Endothelial cell of umbilical vein (primary cell): ENCODE measurements around the gene CDT1. TPM values are rescaled to one million over a fixed set of nuclear protein-coding genes. Genes with fewer than 3 reads are reported as not detected.

Source experiments
- BruUV-seq: library from RNA; stranded (reverse); fragments of 400-500 nt; replicated peaks from 2 replicates; lab custom pipeline; 2021; lab: Mats Ljungman, UMichigan
- CTCF ChIA-PET: fragments of 300-600, 350-600 bp; sonication (Branson Sonifier 250); formaldehyde crosslinking; loops from one replicate; lab custom pipeline; 2021; ENCODE audit warnings: antibody characterized with exemption, inconsistent platforms; lab: Charles Lee
- POLR2A ChIA-PET: fragments of 300-600, 350-600 bp; sonication (Branson Sonifier 250); formaldehyde crosslinking; loops from one replicate; lab custom pipeline; 2021; ENCODE audit warnings: antibody characterized with exemption, inconsistent platforms; lab: Charles Lee
- DNase-seq: peaks from one replicate; pipeline ENCODE4 v3.0.0-alpha.2; 2011; ENCODE audit warnings: low read depth, low spot score
- FAIRE-seq: peaks from 2 replicates; lab custom pipeline; 2011; peaks lifted over from hg19 to GRCh38; lab: Jason Lieb, UNC
- H2AFZ ChIP-seq: 2 replicates; pipeline ENCODE4 v1.6.0; 2012; ENCODE audit warnings: low read depth, low read length, control low read depth, inconsistent platforms
- H3K27ac ChIP-seq: 2 replicates; pipeline ENCODE4 v1.5.1; 2011; ENCODE audit warnings: low read depth, mild to moderate bottlenecking, control low read depth, low read length, moderate library complexity; ENCODE audit not compliant: insufficient read depth
- H3K27me3 ChIP-seq, 2 experiments: 2 replicates each; pipeline versions ENCODE4 v1.6.0 to v1.6.1; 2011; ENCODE audit warnings: low read length in 2 of 2, mixed read lengths in 1 of 2; ENCODE audit not compliant: control insufficient read depth in 2 of 2, insufficient read depth in 2 of 2
- H3K36me3 ChIP-seq, 2 experiments: 2 replicates in 1 of 2; 3 replicates in 1 of 2; pipeline ENCODE4 v1.5.1; 2011; ENCODE audit warnings: low read length in 2 of 2, mild to moderate bottlenecking in 1 of 2, moderate library complexity in 1 of 2; ENCODE audit not compliant: control insufficient read depth in 2 of 2, insufficient read depth in 2 of 2; ENCODE audit errors: extremely low read depth in 1 of 2
- H3K4me1 ChIP-seq: 3 replicates; pipeline ENCODE4 v1.5.1; 2011; ENCODE audit warnings: mild to moderate bottlenecking, low read length; ENCODE audit not compliant: control insufficient read depth, insufficient read depth; ENCODE audit errors: extremely low read depth
- H3K4me2 ChIP-seq: 2 replicates; pipeline ENCODE4 v1.6.1; 2011; ENCODE audit warnings: low read length, control low read depth, mixed read lengths; ENCODE audit not compliant: insufficient read depth
- H3K4me3 ChIP-seq, 3 experiments: fragments of 200-600 bp in 1 of 3; sonication (generic), shearing (Covaris generic) in 1 of 3; replicated peaks in 1 of 3; 2 replicates each; pipeline ENCODE4 v1.5.1; 2011 to 2016; ENCODE audit warnings: control low read depth in 3 of 3, low read length in 3 of 3, mild to moderate bottlenecking in 2 of 3, inconsistent platforms in 1 of 3, low read depth in 1 of 3, moderate library complexity in 1 of 3; ENCODE audit not compliant: insufficient read depth in 1 of 3
- H3K79me2 ChIP-seq: 2 replicates; pipeline ENCODE4 v1.6.0; 2012; ENCODE audit warnings: low read length, inconsistent platforms; ENCODE audit not compliant: control insufficient read depth, insufficient read depth
- H3K9ac ChIP-seq: replicated peaks from 2 replicates; pipeline ENCODE3; 2011; ENCODE audit warnings: low read length, control low read depth; ENCODE audit not compliant: insufficient read depth; ENCODE audit errors: extremely low read depth
- H3K9me1 ChIP-seq: replicated peaks from 3 replicates; pipeline ENCODE4 v1.6.0; 2011; ENCODE audit warnings: mild to moderate bottlenecking, low read length; ENCODE audit not compliant: control insufficient read depth, insufficient read depth; ENCODE audit errors: extremely low read depth
- H3K9me3 ChIP-seq: replicated peaks from 2 replicates; pipeline ENCODE4 v1.5.1; 2012; ENCODE audit warnings: low read length, inconsistent platforms; ENCODE audit not compliant: control insufficient read depth, insufficient read depth
- H4K20me1 ChIP-seq: replicated peaks from 2 replicates; pipeline ENCODE3; 2011; ENCODE audit warnings: mild to moderate bottlenecking, low read length; ENCODE audit not compliant: control insufficient read depth, insufficient read depth; ENCODE audit errors: extremely low read depth
- EZH2 ChIP-seq: IDR thresholded peaks from 2 replicates; pipeline ENCODE4 v1.6.1; 2012; ENCODE audit warnings: borderline replicate concordance, low read depth, mild to moderate bottlenecking, moderate library complexity, low read length, inconsistent platforms; ENCODE audit not compliant: severe bottlenecking
- FOS ChIP-seq: IDR thresholded peaks from 2 replicates; pipeline ENCODE4 v1.6.1; 2011; ENCODE audit warnings: mild to moderate bottlenecking, low read length, moderate library complexity, borderline replicate concordance; ENCODE audit not compliant: insufficient read depth
- GATA2 ChIP-seq: IDR thresholded peaks from 2 replicates; pipeline ENCODE4 v1.7.0; 2011; ENCODE audit warnings: low read depth, mild to moderate bottlenecking, moderate library complexity, mixed read lengths, low read length; ENCODE audit not compliant: insufficient read length, insufficient read depth
- JUN ChIP-seq: IDR thresholded peaks from 2 replicates; pipeline ENCODE4 v1.6.1; 2011; ENCODE audit warnings: borderline replicate concordance, low read depth; ENCODE audit not compliant: insufficient read length, insufficient read depth
- MAX ChIP-seq: IDR thresholded peaks from 2 replicates; pipeline ENCODE4 v1.6.1; 2011; ENCODE audit not compliant: insufficient read depth, insufficient read length
- MYC ChIP-seq: IDR thresholded peaks from one replicate; pipeline ENCODE4 v1.6.1; 2011; ENCODE audit warnings: mild to moderate bottlenecking, low read depth, low read length
- POLR2A ChIP-seq: IDR thresholded peaks from 2 replicates; pipeline ENCODE4 v1.6.1; 2012; ENCODE audit warnings: low read depth, mild to moderate bottlenecking, control low read depth, low read length
- POLR2AphosphoS5 ChIP-seq: IDR thresholded peaks from 2 replicates; pipeline ENCODE4 v1.6.1; 2012; ENCODE audit warnings: low read depth, mild to moderate bottlenecking, control low read depth, low read length, moderate library complexity; ENCODE audit not compliant: insufficient read depth
- dilution Hi-C: fragments of 300-500 bp; cut with MboI; formaldehyde crosslinking; loops from one replicate; pipeline ENCODE4 v1.15.0; 2019; ENCODE audit warnings: low sequenced_read_pairs; ENCODE audit not compliant: extremely low pct_ligation_motif_present
- intact Hi-C: fragments of 100-400 bp; cut with micrococcal nuclease; formaldehyde crosslinking; loops from one replicate; pipeline ENCODE4 v1.10.0; 2022
- polyA plus RNA-seq, 4 experiments: library from polyadenylated mRNA; depleted of rRNA in 3 of 4; stranded (reverse) in 3 of 4; unstranded in 1 of 4; fragments of >200 nt; gene quantifications; 2 replicates each; pipeline versions ENCODE4 v1.2.1 to v1.2.3, GENCODE V29; 2011 to 2012; ENCODE audit warnings: missing spikeins in 1 of 4
- total RNA-seq: library from RNA; stranded (reverse); gene quantifications from 2 replicates; pipeline ENCODE4 v1.2.3, GENCODE V29; 2021
- TF ChIP-seq, protein P1 (sequence below), 2 donors: IDR thresholded peaks; 1 replicate in 1 of 2; 2 replicates in 1 of 2; pipeline ENCODE4 v1.5.1; 2011; ENCODE audit warnings: low read length in 2 of 2, mild to moderate bottlenecking in 2 of 2, moderate library complexity in 2 of 2, control low read depth in 1 of 2, inconsistent platforms in 1 of 2, low read depth in 1 of 2; ENCODE audit not compliant: insufficient read depth in 1 of 2; ENCODE audit errors: extremely low read depth in 1 of 2

CDT1 gene
- total and polyA plus RNA-seq, 2 donors (not counting 3 experiments of a cell fraction or from before 2014, with no cell fraction given), result 15.6 to 30.6 TPM

GRCh38 chr16:88792668-88793250 is 10.8 kb upstream of the CDT1 start:
- TF ChIP-seq EZH2, result no peak
- DNase-seq, result no peak
- no TSS peak for BruUV-seq
- intact Hi-C loops (no loop called here), dilution Hi-C loops (no loop called here)
- Histone ChIP-seq H3K4me2 (no peak overlapping the region), H3K4me1 (no peaks in the 10 kb centered on the region), H3K79me2 (no peaks in the 10 kb centered on the region), H3K27me3 (peaks cover 0 to 4% of the 10 kb centered on the region in 2 experiments), H3K9ac (no peak overlapping the region), H2AFZ (no peak overlapping the region), H3K9me1 (no peaks in the 10 kb centered on the region), H3K36me3 (no peaks in the 10 kb centered on the region), H3K27ac (no peak overlapping the region), H3K4me3 (no peak overlapping the region), H4K20me1 (no peaks in the 10 kb centered on the region), H3K9me3 (no peaks in the 10 kb centered on the region)
- no peak for FAIRE-seq
- ChIA-PET CTCF (interaction anchor here (0.7 to 3.4 kb wide), 5 partner anchors 9 to 55 kb away, joined by 3 to 23 read pairs (median 3); no protein-coding TSS in a partner anchor), POLR2A (no interaction called here)

- Histone ChIP-seq H4K20me1 (no peaks in the 10 kb centered on the region), H3K27me3 (peaks cover 0 to 4% of the 10 kb centered on the region in 2 experiments), H3K27ac (no peak overlapping the region), H3K36me3 (no peaks in the 10 kb centered on the region), H3K9ac (no peak overlapping the region), H3K9me1 (no peaks in the 10 kb centered on the region), H3K4me2 (no peak overlapping the region), H3K9me3 (no peaks in the 10 kb centered on the region), H2AFZ (no peak overlapping the region), H3K4me1 (no peaks in the 10 kb centered on the region), H3K79me2 (no peaks in the 10 kb centered on the region), H3K4me3 (no peak overlapping the region)
- FAIRE-seq, result no peak
- no peak for DNase-seq
- intact Hi-C loops, result no loop called here
- CTCF ChIA-PET, result interaction anchor here (0.7 to 3.4 kb wide), 4 partner anchors 8 to 56 kb away, joined by 3 to 23 read pairs (median 3); no protein-coding TSS in a partner anchor
- BruUV-seq, result no TSS peak
- dilution Hi-C loops, result no loop called here
- TF ChIP-seq GATA2, result no peak
- TF ChIP-seq EZH2, result no peak
- TF ChIP-seq, protein P1, sequence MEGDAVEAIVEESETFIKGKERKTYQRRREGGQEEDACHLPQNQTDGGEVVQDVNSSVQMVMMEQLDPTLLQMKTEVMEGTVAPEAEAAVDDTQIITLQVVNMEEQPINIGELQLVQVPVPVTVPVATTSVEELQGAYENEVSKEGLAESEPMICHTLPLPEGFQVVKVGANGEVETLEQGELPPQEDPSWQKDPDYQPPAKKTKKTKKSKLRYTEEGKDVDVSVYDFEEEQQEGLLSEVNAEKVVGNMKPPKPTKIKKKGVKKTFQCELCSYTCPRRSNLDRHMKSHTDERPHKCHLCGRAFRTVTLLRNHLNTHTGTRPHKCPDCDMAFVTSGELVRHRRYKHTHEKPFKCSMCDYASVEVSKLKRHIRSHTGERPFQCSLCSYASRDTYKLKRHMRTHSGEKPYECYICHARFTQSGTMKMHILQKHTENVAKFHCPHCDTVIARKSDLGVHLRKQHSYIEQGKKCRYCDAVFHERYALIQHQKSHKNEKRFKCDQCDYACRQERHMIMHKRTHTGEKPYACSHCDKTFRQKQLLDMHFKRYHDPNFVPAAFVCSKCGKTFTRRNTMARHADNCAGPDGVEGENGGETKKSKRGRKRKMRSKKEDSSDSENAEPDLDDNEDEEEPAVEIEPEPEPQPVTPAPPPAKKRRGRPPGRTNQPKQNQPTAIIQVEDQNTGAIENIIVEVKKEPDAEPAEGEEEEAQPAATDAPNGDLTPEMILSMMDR (IDR thresholded peaks at IDR 0.05; ENCODE audit: extremely low read depth in 1 of 2, insufficient read depth in 1 of 2, low read depth in 1 of 2, low read length in 2 of 2), result no peak
- no peak for TF ChIP-seq POLR2A
- TF ChIP-seq POLR2AphosphoS5, result no peak
- no peak for TF ChIP-seq JUN
- no peak for TF ChIP-seq FOS
- no peak for TF ChIP-seq MAX
- no peak for TF ChIP-seq MYC
- POLR2A ChIA-PET, result no interaction called here
Measured at GRCh38 chr16:88793251-88793954, 10.2 kb upstream of the CDT1 start.
